GM18508 (cell line): ENCODE results near the gene MGST3.
"Not testable (repeated sequence)": the region's sequence is repeated elsewhere in the genome, so short reads cannot be mapped to it uniquely, and the experiment has no call there.

ENCODE experiments used
- ATAC-seq: cut with Tn5 transposase; IDR thresholded peaks from one replicate; pipeline ENCODE4 v1.9.1; 2021; ENCODE audit warnings: moderate number of reproducible peaks; ENCODE audit not compliant: insufficient read depth, unreplicated experiment

The MGST3 gene

DNA sequence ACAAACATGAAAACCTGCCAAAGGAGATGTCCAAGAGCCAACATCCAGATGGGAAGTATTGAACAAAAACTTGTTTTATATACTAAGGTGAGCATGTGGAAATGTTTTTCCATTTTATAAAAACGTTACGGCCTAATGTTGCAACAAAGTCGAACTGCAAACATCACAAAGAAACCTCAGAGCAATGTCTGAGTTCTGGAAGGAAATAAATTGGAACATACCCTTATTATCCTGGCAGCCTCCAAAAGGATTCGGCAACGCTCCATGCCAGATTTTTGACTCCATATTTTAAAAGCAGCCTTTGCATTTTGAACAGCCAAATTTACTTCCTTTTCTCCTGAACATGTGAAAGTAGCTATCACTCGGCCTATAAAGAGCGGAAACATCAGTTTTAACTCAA is 64.0 kb downstream of the MGST3 start:
- no peak for ATAC-seq

DNA sequence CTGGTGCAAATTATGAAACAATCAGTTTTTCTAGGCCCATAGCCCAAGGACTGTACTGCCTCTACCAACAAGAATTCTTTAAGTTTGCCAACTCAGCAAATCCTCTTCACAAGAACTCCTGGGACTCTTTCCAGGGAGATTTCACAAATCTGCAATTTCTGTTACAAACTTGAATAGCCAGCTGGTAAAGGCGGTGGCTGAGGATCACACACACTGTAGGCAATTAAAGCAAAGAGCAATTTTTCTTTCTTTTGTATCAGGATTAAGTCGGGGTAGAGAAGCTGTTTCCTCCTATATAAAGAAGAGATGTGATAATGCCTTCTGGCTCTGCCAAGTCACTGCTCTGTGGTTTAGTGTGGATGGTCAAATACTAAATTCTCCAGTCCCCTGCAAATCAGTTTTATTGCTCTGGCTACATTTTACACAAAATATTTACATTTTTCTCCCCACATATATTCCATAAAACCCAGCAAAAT is 65.6 kb downstream of the MGST3 start:
- ATAC-seq = no peak

DNA sequence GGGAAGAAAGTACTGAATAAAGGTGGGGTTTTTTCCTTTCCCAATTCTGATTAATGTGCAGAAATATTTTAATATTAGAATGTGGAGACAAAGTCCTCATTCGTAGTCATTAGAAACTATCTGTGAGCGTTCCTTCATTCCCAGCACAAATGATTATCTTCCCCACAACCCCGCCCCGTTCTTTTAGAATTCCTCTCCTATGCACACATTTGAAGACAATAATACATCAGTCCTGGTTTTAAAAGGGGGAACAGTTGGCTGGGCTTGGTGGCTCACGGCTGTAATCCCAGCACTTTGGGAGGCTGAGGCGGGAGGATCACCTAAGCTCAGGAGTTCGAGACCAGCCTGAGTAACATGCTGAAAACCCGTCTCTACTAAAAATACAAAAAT is 66.5 kb downstream of the MGST3 start:
- ATAC-seq = no peak

DNA sequence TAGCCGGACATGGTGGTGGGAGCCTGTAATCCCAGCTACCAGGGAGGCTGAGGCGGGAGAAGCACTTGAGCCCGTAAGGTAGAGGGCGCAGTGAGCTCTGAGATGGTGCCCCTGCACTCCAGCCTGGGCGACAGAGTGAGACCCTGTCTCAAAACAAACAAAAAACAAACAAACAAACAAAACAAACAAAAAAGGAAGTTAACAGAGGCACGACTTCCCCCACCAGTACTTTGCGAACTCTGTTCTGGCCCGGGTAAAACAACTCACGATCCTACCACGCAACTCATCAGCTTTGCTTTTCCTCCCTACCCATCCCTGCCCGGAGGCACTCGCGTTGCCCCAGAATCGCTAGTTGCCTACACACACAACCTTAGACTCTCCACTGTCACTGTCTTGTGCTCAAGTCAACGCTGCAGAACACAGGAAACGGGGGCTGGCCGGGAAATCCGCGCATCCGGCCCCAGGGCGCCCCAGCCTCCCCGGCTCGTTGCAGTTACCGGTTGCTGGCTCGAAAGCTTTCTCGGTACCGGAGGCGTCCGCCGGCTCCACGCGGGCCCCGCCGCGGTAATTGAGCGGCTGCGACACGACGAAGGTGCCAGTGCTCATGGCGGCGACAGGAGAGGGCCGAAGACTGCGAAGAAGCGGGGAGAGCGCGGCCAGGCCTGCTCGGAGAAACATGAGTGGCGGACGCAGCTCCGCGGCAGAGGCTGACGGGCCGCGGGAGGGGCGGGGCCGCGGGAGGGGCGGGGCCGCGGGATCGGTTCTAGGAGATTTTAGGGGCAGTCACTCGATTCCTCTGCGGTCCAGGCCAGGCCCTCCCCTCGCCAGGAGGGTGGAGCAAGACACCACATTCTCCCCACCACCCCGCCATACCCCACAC is 67.1 kb downstream of the MGST3 start, which contains the start of gene ALDH9A1:
Gene ALDH9A1, minus strand, starts transcription at position 682 of the 880 bp plus-strand sequence. Its CDS starts 4 bp downstream, at position 678.
- ATAC-seq = peak; percentile 84

DNA sequence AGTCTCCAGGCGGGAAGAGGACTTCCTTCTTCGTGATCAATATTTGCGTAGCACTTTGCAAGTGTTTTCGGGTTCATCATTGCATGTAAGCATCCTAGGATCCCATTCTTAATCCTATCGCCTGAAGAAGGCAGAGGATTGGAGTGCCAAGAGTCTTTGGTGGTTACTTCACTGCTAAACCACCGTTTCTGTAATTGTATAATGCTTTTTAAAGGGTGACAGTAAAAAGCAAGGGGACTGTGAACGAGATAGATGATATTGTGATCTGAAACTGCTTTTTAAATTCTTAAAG is 67.7 kb downstream of the MGST3 start:
- ATAC-seq = peak; percentile 3

DNA sequence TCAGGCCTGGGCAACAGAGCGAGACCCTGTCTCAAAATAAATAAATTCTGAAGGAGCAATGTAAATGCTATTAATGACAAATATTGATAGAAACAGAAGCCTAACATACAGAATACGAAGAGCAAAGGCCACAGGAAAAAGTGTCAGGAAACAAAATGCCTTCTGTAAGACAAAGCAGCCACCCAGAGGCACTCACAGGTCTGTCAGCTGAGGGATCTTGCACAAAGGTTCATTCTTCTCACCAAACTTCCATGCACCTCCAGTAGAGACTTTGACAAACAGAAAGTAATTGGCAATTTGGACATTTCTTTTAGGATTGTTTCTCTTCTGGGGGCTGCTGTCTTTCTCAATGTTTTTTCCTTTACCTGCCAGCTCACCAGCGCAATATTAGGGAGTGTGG is 68.5 kb downstream of the MGST3 start:
- no peak for ATAC-seq

DNA sequence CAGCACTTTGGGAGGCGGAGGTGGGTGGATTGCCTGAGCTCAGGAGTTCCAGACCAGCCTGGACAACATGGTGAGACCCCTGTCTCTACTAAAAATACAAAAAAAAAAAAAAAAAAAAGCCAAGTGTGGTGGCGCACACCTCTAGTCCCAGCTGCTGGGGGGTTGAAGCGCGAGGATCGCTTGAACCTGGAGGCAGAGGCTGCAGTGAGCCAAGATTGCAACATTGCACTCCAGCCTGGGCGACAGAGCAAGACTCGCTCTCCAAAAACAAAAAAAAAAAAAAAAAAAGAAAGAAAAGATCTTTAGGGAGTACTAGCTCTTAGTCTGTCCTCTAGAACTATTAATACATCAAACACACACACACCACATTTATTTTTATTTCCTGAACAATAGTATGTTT is 70.9 kb downstream of the MGST3 start:
- ATAC-seq = not testable (repeated sequence)

DNA sequence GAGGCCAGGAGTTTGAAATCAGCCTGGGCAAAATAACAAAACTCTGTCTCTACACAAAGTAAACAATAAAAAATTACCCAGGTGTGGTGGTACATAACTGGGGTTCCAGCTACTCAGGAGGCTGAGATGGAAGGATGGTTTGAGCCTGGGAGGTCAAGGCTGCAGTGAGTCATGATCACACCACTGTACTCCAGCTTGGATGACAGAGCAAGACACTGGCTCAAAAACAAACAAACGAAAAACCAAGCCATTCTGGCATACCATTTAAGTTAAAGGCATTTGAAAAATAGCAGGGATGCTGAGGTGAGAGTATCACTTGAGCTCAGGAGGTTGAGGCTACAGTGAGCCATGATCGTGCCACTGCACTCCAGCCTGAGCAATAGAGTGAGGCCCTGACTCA is 72.6 kb downstream of the MGST3 start:
- ATAC-seq = no peak
